GM12878 (cell line): ENCODE data around the gene MELTF. TPM values are rescaled to one million over a fixed set of nuclear protein-coding genes. Genes with fewer than 3 reads are reported as not detected.

Source experiments
- ATAC-seq: fragments of 200-7000 bp; cut with Tn5 transposase; 3 replicates; pipeline ENCODE4 v1.9.1; 2020; ENCODE audit warnings: mild to moderate bottlenecking, moderate library complexity
- BruUV-seq: library from RNA; stranded (reverse); fragments of 400-500 nt; replicated peaks from 2 replicates; lab custom pipeline; 2021; lab: Mats Ljungman, UMichigan
- CTCF ChIA-PET: fragments of 300-600 bp; sonication (Branson Sonifier 250); formaldehyde crosslinking; extraction: SDS; loops from one replicate; lab custom pipeline; 2021; ENCODE audit warnings: inconsistent platforms; lab: Yijun Ruan, JAX
- POLR2A ChIA-PET: fragments of 350-600 bp; formaldehyde crosslinking; extraction: SDS; loops from one replicate; lab custom pipeline; 2021; ENCODE audit warnings: inconsistent platforms; lab: Charles Lee
- RAD21 ChIA-PET: fragments of 300-600 bp; sonication (Branson Sonifier 250); formaldehyde crosslinking; loops from one replicate; lab custom pipeline; 2023; ENCODE audit warnings: antibody characterized with exemption; ENCODE audit not compliant: unreplicated experiment; lab: Charles Lee
- SMC1A ChIA-PET: fragments of 300-600 bp; sonication (Branson Sonifier 250); formaldehyde crosslinking; loops from one replicate; lab custom pipeline; 2023; ENCODE audit not compliant: unreplicated experiment, uncharacterized antibody; lab: Charles Lee
- DNase-seq: peaks from one replicate; pipeline ENCODE4 v3.0.0-alpha.2; 2011; ENCODE audit warnings: low read depth, low spot score
- FAIRE-seq: peaks from 3 replicates; lab custom pipeline; 2011; peaks lifted over from hg19 to GRCh38; lab: Jason Lieb, UNC
- H2AFZ ChIP-seq: 2 replicates; pipeline ENCODE4 v1.6.0; 2011; ENCODE audit warnings: low read depth, low read length, control low read depth; ENCODE audit not compliant: control insufficient read depth
- H3K27ac ChIP-seq: 2 replicates; pipeline ENCODE4 v1.5.1; 2011; ENCODE audit warnings: control low read depth; ENCODE audit not compliant: control insufficient read depth, insufficient read depth
- H3K27me3 ChIP-seq, 2 experiments: replicated peaks in 1 of 2; 2 replicates each; pipeline versions ENCODE4 v1.6.0 to v1.6.1; 2011; ENCODE audit warnings: low read length in 1 of 2; ENCODE audit not compliant: control insufficient read depth in 2 of 2, insufficient read depth in 2 of 2
- H3K36me3 ChIP-seq, 2 experiments: 2 replicates each; pipeline ENCODE4 v1.5.1; 2011; ENCODE audit warnings: low read length in 1 of 2; ENCODE audit not compliant: control insufficient read depth in 2 of 2, insufficient read depth in 2 of 2
- H3K4me1 ChIP-seq: 2 replicates; pipeline ENCODE4 v1.6.1; 2011; ENCODE audit warnings: mild to moderate bottlenecking, low read length, moderate library complexity, mixed read lengths; ENCODE audit not compliant: control insufficient read depth, insufficient read depth
- H3K4me2 ChIP-seq: 2 replicates; pipeline ENCODE4 v1.6.0; 2011; ENCODE audit warnings: control low read depth; ENCODE audit not compliant: control insufficient read depth, insufficient read depth
- H3K4me3 ChIP-seq: fragments of 200-600 bp; sonication (generic); 2 replicates; pipeline ENCODE4 v1.5.1; 2016
- H3K79me2 ChIP-seq: 2 replicates; pipeline ENCODE4 v1.6.0; 2011; ENCODE audit warnings: low read length; ENCODE audit not compliant: control insufficient read depth, insufficient read depth
- H3K9ac ChIP-seq: 2 replicates; pipeline ENCODE4 v1.8.0; 2011; ENCODE audit warnings: low read length, control low read depth, mixed read lengths; ENCODE audit not compliant: control insufficient read depth, insufficient read depth
- H3K9me3 ChIP-seq: replicated peaks from 3 replicates; pipeline ENCODE4 v1.5.1; 2011; ENCODE audit warnings: mild to moderate bottlenecking, low read length; ENCODE audit not compliant: control insufficient read depth, insufficient read depth
- H4K20me1 ChIP-seq: 2 replicates; pipeline ENCODE4 v1.6.0; 2011; ENCODE audit not compliant: control insufficient read depth, insufficient read depth
- BCLAF1 ChIP-seq: fragments of 450-650 bp; IDR thresholded peaks from 2 replicates; pipeline ENCODE4 v1.6.1; 2017; ENCODE audit warnings: antibody characterized with exemption, mild to moderate bottlenecking, moderate library complexity
- CBX3 ChIP-seq: fragments of 200-600 bp; sonication (generic); IDR thresholded peaks from 2 replicates; pipeline ENCODE4 v1.6.1; 2016; ENCODE audit warnings: low read depth, borderline replicate concordance
- HDAC2 ChIP-seq: fragments of 200-600 bp; sonication (generic); IDR thresholded peaks from 2 replicates; pipeline ENCODE4 v1.6.1; 2017
- JUND ChIP-seq: IDR thresholded peaks from 2 replicates; pipeline ENCODE4 v1.6.1; 2012; ENCODE audit warnings: low read depth, mild to moderate bottlenecking, low read length, improper control_type of control experiment, moderate library complexity
- MAX ChIP-seq: IDR thresholded peaks from 2 replicates; pipeline ENCODE4 v1.6.1; 2012; ENCODE audit warnings: low read depth, low read length, improper control_type of control experiment
- NFXL1 ChIP-seq: fragments of 450-650 bp; IDR thresholded peaks from 2 replicates; pipeline ENCODE4 v1.6.1; 2017; ENCODE audit warnings: antibody characterized with exemption, mild to moderate bottlenecking, borderline replicate concordance
- NFYA ChIP-seq: IDR thresholded peaks from 2 replicates; pipeline ENCODE4 v1.6.1; 2011; ENCODE audit warnings: low read depth, mild to moderate bottlenecking, low read length, improper control_type of control experiment, borderline replicate concordance
- REST ChIP-seq: IDR thresholded peaks from 2 replicates; pipeline ENCODE4 v1.6.1; 2012; ENCODE audit warnings: mild to moderate bottlenecking, low read depth, low read length
- RFX5 ChIP-seq: IDR thresholded peaks from 2 replicates; pipeline ENCODE4 v1.6.1; 2011; ENCODE audit warnings: low read depth, low read length, improper control_type of control experiment
- SIX5 ChIP-seq: IDR thresholded peaks from 2 replicates; pipeline ENCODE4 v1.6.1; 2011; ENCODE audit warnings: mild to moderate bottlenecking, low read depth, low read length, moderate library complexity; ENCODE audit not compliant: severe bottlenecking
- SUPT20H ChIP-seq: IDR thresholded peaks from 2 replicates; pipeline ENCODE4 v1.6.1; 2011; ENCODE audit warnings: low read depth, mild to moderate bottlenecking, low read length, moderate library complexity, borderline replicate concordance; ENCODE audit not compliant: control insufficient read depth
- ZBED1 ChIP-seq: IDR thresholded peaks from 2 replicates; pipeline ENCODE4 v1.6.1; 2016; ENCODE audit warnings: borderline replicate concordance
- ZNF274 ChIP-seq: IDR thresholded peaks from one replicate; pipeline ENCODE4 v1.8.0; 2011; ENCODE audit not compliant: insufficient read length, insufficient read depth
- ZNF687 ChIP-seq: fragments of 450-650 bp; IDR thresholded peaks from 2 replicates; pipeline ENCODE4 v1.6.1; 2017; ENCODE audit warnings: mild to moderate bottlenecking, moderate library complexity
- WGBS: methylation state at CpG from one replicate; pipeline ENCODE4 v1.1.6; 2016; ENCODE audit warnings: low lambda C conversion rate; ENCODE audit not compliant: insufficient replicate concordance, insufficient coverage; ENCODE audit errors: missing lambda C conversion rate; 5-methylcytosine and 5-hydroxymethylcytosine counted together
- in situ Hi-C: fragments of 300-500 bp; cut with MboI; formaldehyde crosslinking; loops from 9 replicates; pipeline ENCODE4 v1.14.3; 2018; ENCODE audit warnings: mixed read lengths
- intact Hi-C: fragments of 100-400 bp; cut with micrococcal nuclease; formaldehyde crosslinking; loops from one replicate; pipeline ENCODE4 v1.14.2; 2022; ENCODE audit not compliant: unreplicated experiment
- polyA plus RNA-seq, 11 experiments: library from polyadenylated mRNA; depleted of rRNA in 4 of 11; unstranded in 6 of 11; stranded (reverse) in 5 of 11; fragments of >200 nt; fragmentation: Nextera tagmentation in 4 of 11; fragmentation: Illumina TruSeq in 1 of 11; extraction: Ambion mirVana in 4 of 11; extraction: Trizol in 1 of 11; gene quantifications; 1 replicate in 1 of 11; 2 replicates in 10 of 11; pipeline versions ENCODE4 v1.2.1 to v1.2.3, GENCODE V29; 2011 to 2016; ENCODE audit warnings: inconsistent platforms in 2 of 11, missing spikeins in 2 of 11, low read depth in 1 of 11
- total RNA-seq, 4 experiments: library from RNA; depleted of rRNA in 3 of 4; stranded (reverse); fragments of >200 nt in 3 of 4; fragmentation: Illumina TruSeq in 1 of 4; extraction: Trizol in 1 of 4; gene quantifications; 2 replicates each; pipeline versions ENCODE4 v1.2.1 to v1.2.3, GENCODE V29; 2013 to 2021

MELTF gene
- total and polyA plus RNA-seq, 10 of the 15 experiments (the other 5 are each of a cell fraction or from before 2014, with no cell fraction given) = 0.55 to 49.1 (median 11.1) TPM

GRCh38 chr3:196954832-196955231 is 74.8 kb downstream of the MELTF start:
- ChIA-PET POLR2A (interaction anchor here (0.5 to 0.7 kb wide), 2 partner anchors 220 to 528 kb away, joined by 3 to 4 read pairs; no protein-coding TSS in a partner anchor), RAD21 (no interaction called here), SMC1A (interaction anchor here (0.9 kb wide), 1 partner anchor 235 kb away, joined by 3 read pairs; no protein-coding TSS in a partner anchor), CTCF (interaction anchor here (0.6 to 2.1 kb wide), 4 partner anchors 14 to 532 kb away, joined by 4 to 10 read pairs (median 4); no protein-coding TSS in a partner anchor)
- no peak for ATAC-seq
- intact Hi-C loops (no loop called here), in situ Hi-C loops (no loop called here)
- H3K27me3 ChIP-seq = no peaks in the 10 kb centered on the region
- H3K9ac ChIP-seq = no peak overlapping the region
- DNase-seq = no peak
- H3K79me2 ChIP-seq = no peaks in the 10 kb centered on the region
- no peak for FAIRE-seq
- no peaks in the 10 kb centered on the region; a peak in 1 of 4 replicates for H3K36me3 ChIP-seq
- H2AFZ ChIP-seq = no peak overlapping the region
- no peak overlapping the region for H3K27ac ChIP-seq
- H4K20me1 ChIP-seq = no peaks in the 10 kb centered on the region
- no peaks in the 10 kb centered on the region for H3K4me1 ChIP-seq
- H3K4me2 ChIP-seq = no peak overlapping the region
- no peak overlapping the region for H3K4me3 ChIP-seq
- H3K9me3 ChIP-seq = no peaks in the 10 kb centered on the region; the same call in 2 of the 3 replicates
- BruUV-seq = no TSS peak
- WGBS = 90% methylated on average over 7 of the region's 7 CpGs
- no peak for TF ChIP-seq ZBED1
- no peak for TF ChIP-seq BCLAF1
- TF ChIP-seq NFXL1 = no peak
- TF ChIP-seq JUND = no peak
- no peak for TF ChIP-seq ZNF687
- TF ChIP-seq MAX = no peak
- TF ChIP-seq ZNF274 = no peak
- no peak for TF ChIP-seq RFX5
- TF ChIP-seq SUPT20H = no peak
- TF ChIP-seq SIX5 = no peak
- TF ChIP-seq HDAC2 = no peak
- no peak for TF ChIP-seq NFYA
- TF ChIP-seq CBX3 = no peak
- TF ChIP-seq REST = no peak
